Adipocyte (in vitro differentiated cells): ENCODE measurements around the gene ACKR2.

ENCODE experiments used
- DNase-seq: peaks from one replicate; pipeline ENCODE4 v3.0.0-alpha.2; 2015; ENCODE audit warnings: low read depth
- H3K27me3 ChIP-seq: replicated peaks from 2 replicates; pipeline ENCODE4 v1.7.0; 2013; ENCODE audit warnings: mild to moderate bottlenecking, low read length, moderate library complexity; ENCODE audit not compliant: control insufficient read depth, insufficient read depth
- H3K36me3 ChIP-seq: 2 replicates; pipeline ENCODE4 v1.7.0; 2013; ENCODE audit warnings: low read length, mild to moderate bottlenecking, moderate library complexity; ENCODE audit not compliant: control insufficient read depth, insufficient read depth, severe bottlenecking
- H3K4me1 ChIP-seq: 2 replicates; pipeline ENCODE4 v1.7.0; 2013; ENCODE audit warnings: mild to moderate bottlenecking, low read length, moderate library complexity; ENCODE audit not compliant: control insufficient read depth, insufficient read depth
- H3K4me3 ChIP-seq: 2 replicates; pipeline ENCODE4 v1.7.0; 2013; ENCODE audit warnings: mild to moderate bottlenecking, low read length, moderate library complexity
- H3K9ac ChIP-seq: 2 replicates; pipeline ENCODE4 v1.7.0; 2013; ENCODE audit warnings: mild to moderate bottlenecking, low read length, moderate library complexity
- H3K9me3 ChIP-seq: 2 replicates; pipeline ENCODE4 v1.7.0; 2013; ENCODE audit warnings: mild to moderate bottlenecking, low read length, moderate library complexity; ENCODE audit not compliant: control insufficient read depth

The ACKR2 gene

DNA sequence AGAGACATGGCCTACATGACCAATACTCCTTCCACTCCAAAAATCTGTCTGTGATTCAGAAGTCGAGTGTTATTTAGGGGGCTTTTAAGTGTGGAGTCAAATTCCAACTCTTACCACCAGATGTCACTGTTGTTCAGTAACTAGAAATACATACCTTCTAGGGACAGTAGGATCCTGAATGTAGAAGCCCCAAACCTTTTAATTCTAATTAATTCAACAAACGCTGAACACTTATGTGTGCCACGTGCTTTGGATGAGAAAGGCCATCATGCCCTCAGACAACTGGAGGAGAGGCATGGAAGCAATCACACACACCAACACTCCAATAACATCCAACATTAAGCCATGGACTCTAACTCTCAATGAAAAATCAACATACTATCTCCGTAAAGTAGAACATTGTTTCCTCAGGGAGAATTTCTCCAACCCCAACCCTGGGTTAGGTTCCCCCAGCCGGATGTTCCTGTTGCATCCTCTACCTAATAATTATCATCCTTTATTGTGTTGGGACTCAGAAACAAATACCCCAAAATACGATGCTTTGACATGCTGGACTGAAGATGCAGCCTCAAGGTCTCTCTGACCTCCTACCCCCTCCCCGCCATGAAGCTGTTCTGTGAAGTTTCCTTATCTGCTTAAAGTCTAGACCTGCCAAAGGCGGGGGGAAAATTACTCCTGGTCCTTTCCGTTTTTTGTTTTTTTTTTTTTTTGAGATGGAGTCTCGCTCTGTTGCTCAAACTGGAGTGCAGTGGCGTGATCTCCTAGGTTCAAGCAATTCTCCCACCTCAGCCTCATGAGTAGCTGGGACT lies 28.1 kb upstream of the ACKR2 start:
- Histone ChIP-seq H3K9ac (peak overlapping the region; percentile 85), H3K27me3 (no peaks in the 10 kb centered on the region), H3K36me3 (peaks cover 44% of the 10 kb centered on the region), H3K4me3 (no peak overlapping the region), H3K9me3 (no peaks in the 10 kb centered on the region), H3K4me1 (peaks cover 69% of the 10 kb centered on the region)
- peak; percentile 92 for DNase-seq

- no peak overlapping the region for H3K4me3 ChIP-seq
- H3K9ac ChIP-seq = no peak overlapping the region
- H3K36me3 ChIP-seq = peaks cover 74% of the 10 kb centered on the region
- H3K9me3 ChIP-seq = no peaks in the 10 kb centered on the region
- peaks cover 26% of the 10 kb centered on the region for H3K4me1 ChIP-seq
- no peaks in the 10 kb centered on the region for H3K27me3 ChIP-seq
- DNase-seq = no peak
These were observed 23.0 kb upstream of the ACKR2 start for GRCh38 chr3:42786212-42786611.

GRCh38 chr3:42786631-42787030 lies 22.6 kb upstream of the ACKR2 start:
- Histone ChIP-seq H3K9me3 (no peaks in the 10 kb centered on the region), H3K27me3 (no peaks in the 10 kb centered on the region), H3K4me3 (no peak overlapping the region), H3K36me3 (peaks cover 76% of the 10 kb centered on the region), H3K4me1 (peaks cover 25% of the 10 kb centered on the region), H3K9ac (no peak overlapping the region)
- DNase-seq = no peak

DNA sequence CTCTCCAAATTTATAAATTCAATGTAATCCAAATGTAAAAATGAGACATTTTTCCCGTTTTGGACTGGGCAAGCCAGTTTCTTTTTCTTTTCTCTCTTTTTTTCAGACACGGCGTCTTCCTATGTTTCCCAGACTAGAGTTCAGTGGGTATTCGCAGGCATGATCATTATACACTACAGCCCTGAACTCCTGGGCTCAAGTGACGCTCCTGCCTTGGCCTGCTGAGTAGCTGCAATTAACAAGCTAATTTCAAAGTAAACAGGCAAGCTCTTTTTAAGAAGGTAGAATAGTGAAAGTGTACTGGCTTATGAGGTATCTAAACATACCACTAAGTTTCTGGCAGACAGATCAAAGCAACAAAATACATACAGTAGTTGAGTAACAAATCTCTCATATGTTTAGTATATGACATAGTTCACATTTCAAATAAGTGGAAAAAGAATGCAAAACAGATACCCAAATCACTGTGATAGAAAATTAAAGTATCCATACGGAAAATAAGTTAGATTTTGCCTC lies 18.5 kb upstream of the ACKR2 start:
- peaks cover 65% of the 10 kb centered on the region for H3K36me3 ChIP-seq
- peak; percentile 13 for DNase-seq
- H3K9ac ChIP-seq = no peak overlapping the region
- no peaks in the 10 kb centered on the region for H3K9me3 ChIP-seq
- H3K4me3 ChIP-seq = no peak overlapping the region
- H3K4me1 ChIP-seq = peaks cover 7% of the 10 kb centered on the region
- no peaks in the 10 kb centered on the region for H3K27me3 ChIP-seq

- no peak overlapping the region for H3K4me3 ChIP-seq
- H3K27me3 ChIP-seq = no peaks in the 10 kb centered on the region
- peaks cover 7% of the 10 kb centered on the region for H3K4me1 ChIP-seq
- H3K9ac ChIP-seq = no peak overlapping the region
- H3K36me3 ChIP-seq = peaks cover 37% of the 10 kb centered on the region
- no peaks in the 10 kb centered on the region for H3K9me3 ChIP-seq
- DNase-seq = no peak
These were observed 13.5 kb upstream of the ACKR2 start for GRCh38 chr3:42795621-42796181.

DNA sequence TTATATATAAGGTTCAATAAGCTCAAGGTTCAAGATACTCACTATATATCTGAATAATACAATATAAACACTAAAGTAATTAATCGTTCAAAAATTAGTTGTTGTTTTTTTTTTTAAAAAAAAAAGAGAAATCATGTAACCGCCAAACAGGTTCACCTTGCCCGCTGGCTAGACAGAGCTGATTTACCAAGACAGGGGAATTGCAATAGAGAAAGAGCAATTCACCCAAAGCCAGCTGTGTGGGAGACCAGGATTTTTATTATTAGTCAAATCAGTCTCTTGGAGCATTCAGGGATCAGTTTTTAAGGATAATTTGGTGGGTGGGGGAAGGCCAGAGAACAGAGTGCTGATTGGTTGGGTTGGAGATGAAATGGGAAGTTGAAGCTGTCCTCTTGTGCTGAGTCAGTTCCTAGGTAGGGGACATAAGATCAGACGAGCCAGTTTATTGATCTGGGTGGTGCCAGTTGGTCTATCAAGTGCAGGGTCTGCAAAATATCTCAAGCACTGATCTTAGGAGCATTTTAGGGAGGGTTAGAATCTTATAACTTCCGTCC lies 12.8 kb upstream of the ACKR2 start:
- no peak overlapping the region for H3K9ac ChIP-seq
- H3K4me3 ChIP-seq = no peak overlapping the region
- no peak for DNase-seq
- peaks cover 36% of the 10 kb centered on the region for H3K36me3 ChIP-seq
- H3K4me1 ChIP-seq = peaks cover 14% of the 10 kb centered on the region
- H3K27me3 ChIP-seq = no peaks in the 10 kb centered on the region
- no peaks in the 10 kb centered on the region for H3K9me3 ChIP-seq

DNA sequence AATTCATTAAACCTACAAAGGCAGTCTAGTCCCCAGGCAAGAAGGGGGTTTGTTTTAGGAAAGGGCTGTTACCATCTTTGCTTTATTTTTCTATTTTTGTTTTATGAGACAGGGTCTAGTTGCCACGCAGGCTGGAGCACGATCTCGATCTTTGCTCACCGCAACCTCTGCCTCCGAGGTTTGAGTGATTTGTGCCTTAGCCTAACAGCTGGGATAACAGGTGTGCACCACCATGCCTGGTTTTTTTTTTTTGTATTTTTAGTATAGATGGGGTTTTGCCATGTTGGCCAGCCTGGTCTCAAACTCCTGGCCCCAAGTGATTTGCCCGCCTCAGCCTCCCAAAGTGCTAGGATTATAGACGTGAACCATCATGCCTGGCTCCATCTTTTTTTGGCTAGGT lies 9.9 kb upstream of the ACKR2 start:
- Histone ChIP-seq H3K27me3 (no peaks in the 10 kb centered on the region), H3K36me3 (peaks cover 16% of the 10 kb centered on the region)
- no peak for DNase-seq

DNA sequence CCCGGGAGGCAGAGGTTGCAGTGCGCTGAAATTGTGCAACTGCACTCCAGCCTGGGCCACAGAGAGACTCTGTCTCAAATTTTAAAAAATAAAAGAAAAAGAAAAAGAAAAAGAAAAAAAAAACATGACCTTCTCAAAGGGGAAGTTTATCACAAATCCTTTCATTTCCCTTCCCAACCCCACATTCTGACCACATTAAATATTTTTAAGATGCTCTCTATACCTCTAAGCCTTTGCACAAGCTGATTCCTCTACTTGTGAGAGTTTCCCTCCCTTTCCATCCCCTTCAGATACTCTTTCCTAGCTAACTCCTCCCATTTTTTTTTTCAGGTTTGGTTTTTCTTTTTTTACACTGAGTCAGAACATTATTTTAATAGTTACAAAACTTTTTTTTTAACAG lies 9.0 kb upstream of the ACKR2 start:
- Histone ChIP-seq H3K36me3 (peaks cover 16% of the 10 kb centered on the region), H3K27me3 (no peaks in the 10 kb centered on the region), H3K4me3 (no peak overlapping the region), H3K9ac (no peak overlapping the region), H3K9me3 (no peaks in the 10 kb centered on the region), H3K4me1 (peaks cover 38% of the 10 kb centered on the region)
- DNase-seq = no peak

More for the DNA sequence above, 9.9 kb upstream of the ACKR2 start:
- Histone ChIP-seq H3K4me1 (peaks cover 33% of the 10 kb centered on the region), H3K4me3 (no peak overlapping the region), H3K9me3 (no peaks in the 10 kb centered on the region), H3K9ac (no peak overlapping the region)

GRCh38 chr3:42801048-42801620 lies 8.1 kb upstream of the ACKR2 start:
- Histone ChIP-seq H3K9me3 (no peaks in the 10 kb centered on the region), H3K4me3 (peak overlapping the region; percentile 86), H3K27me3 (no peaks in the 10 kb centered on the region), H3K36me3 (peaks cover 10% of the 10 kb centered on the region), H3K9ac (peak overlapping the region; percentile 42), H3K4me1 (peaks cover 39% of the 10 kb centered on the region)
- DNase-seq = no peak

GRCh38 chr3:42801784-42802183 lies 7.5 kb upstream of the ACKR2 start:
- no peak for DNase-seq
- Histone ChIP-seq H3K4me1 (peaks cover 39% of the 10 kb centered on the region), H3K9ac (peak overlapping the region; percentile 90), H3K4me3 (peak overlapping the region; percentile 86), H3K9me3 (no peaks in the 10 kb centered on the region), H3K27me3 (no peaks in the 10 kb centered on the region), H3K36me3 (peaks cover 10% of the 10 kb centered on the region)

- DNase-seq = no peak
- H3K36me3 ChIP-seq = peaks cover 10% of the 10 kb centered on the region
- H3K9ac ChIP-seq = peak overlapping the region; percentile 90
- H3K27me3 ChIP-seq = no peaks in the 10 kb centered on the region
- H3K9me3 ChIP-seq = no peaks in the 10 kb centered on the region
- peak overlapping the region; percentile 86 for H3K4me3 ChIP-seq
- H3K4me1 ChIP-seq = peaks cover 39% of the 10 kb centered on the region
These were observed 6.3 kb upstream of the ACKR2 start for GRCh38 chr3:42802876-42803413.
